A549 (cell line): ENCODE results near the gene SLC35B2.

Source experiments
- CBX8 ChIP-seq: fragments of 200-600 bp; sonication (generic); IDR thresholded peaks from 2 replicates; pipeline ENCODE4 v1.6.1; 2016
- CTCF ChIP-seq: fragments of >200 bp; sonication (Bioruptor Twin); formaldehyde crosslinking; IDR thresholded peaks from 3 replicates; pipeline ENCODE4 v1.5.1; 2016
- FOSB ChIP-seq: fragments of 250-450 bp; sonication (Bioruptor Pico); IDR thresholded peaks from 2 replicates; pipeline ENCODE4 v1.5.0; 2020; ENCODE audit warnings: mild to moderate bottlenecking, moderate library complexity
- JUNB ChIP-seq: fragments of >200 bp; sonication (Bioruptor Twin); formaldehyde crosslinking; IDR thresholded peaks from 2 replicates; pipeline ENCODE4 v1.6.1; 2016
- NR3C1 ChIP-seq: fragments of >200 bp; sonication (Bioruptor Twin); formaldehyde crosslinking; IDR thresholded peaks from 3 replicates; pipeline ENCODE4 v1.6.1; 2017

- TF ChIP-seq CBX8 (no peak), FOSB (CRISPR knock-in tag) (no peak), JUNB (no peak), CTCF (no peak), NR3C1 (no peak)
These were observed 32.5 kb upstream of the SLC35B2 start for GRCh38 chr6:44289726-44290260.
